PC-9 (cell line): ENCODE results near the gene GSTO2. TPM values are rescaled to one million over a fixed set of nuclear protein-coding genes. Genes with fewer than 3 reads are reported as not detected.

Experiments used
- BruUV-seq: library from RNA; stranded (reverse); fragments of 400-500 nt; replicated peaks from 2 replicates; lab custom pipeline; 2021; lab: Mats Ljungman, UMichigan
- CTCF ChIA-PET: fragments of 300-600 bp; sonication (Branson Sonifier 250); formaldehyde crosslinking; loops from one replicate; lab custom pipeline; 2022; ENCODE audit warnings: antibody characterized with exemption; lab: Charles Lee
- POLR2A ChIA-PET: fragments of 300-600 bp; sonication (Branson Sonifier 250); formaldehyde crosslinking; loops from one replicate; lab custom pipeline; 2022; ENCODE audit warnings: antibody characterized with exemption; ENCODE audit not compliant: unreplicated experiment; lab: Charles Lee
- DNase-seq, 2 experiments: peaks; one replicate each; pipeline versions ENCODE4 v3.0.0 to v3.0.0-alpha.2; 2015 to 2022; ENCODE audit warnings: mixed read lengths in 1 of 2
- H2AFZ ChIP-seq: fragments of 200-600 bp; sonication (generic); 2 replicates; pipeline ENCODE4 v1.8.1; 2017; ENCODE audit warnings: antibody characterized with exemption
- H3F3A ChIP-seq: fragments of 200-600 bp; sonication (generic); 2 replicates; pipeline ENCODE4 v1.8.1; 2017; ENCODE audit warnings: antibody characterized with exemption, mild to moderate bottlenecking, low read depth; ENCODE audit not compliant: insufficient read depth
- H3K27ac ChIP-seq: fragments of 200-600 bp; sonication (generic); 2 replicates; pipeline ENCODE4 v1.6.1; 2016; ENCODE audit warnings: mixed run types
- H3K27me3 ChIP-seq: fragments of 200-600 bp; sonication (generic); 2 replicates; pipeline ENCODE4 v1.6.1; 2016; ENCODE audit warnings: low read depth, mixed run types; ENCODE audit not compliant: insufficient read depth
- H3K36me3 ChIP-seq: fragments of 200-600 bp; sonication (generic); 2 replicates; pipeline ENCODE4 v1.6.1; 2016; ENCODE audit warnings: low read depth, mixed run types
- H3K4me1 ChIP-seq: fragments of 200-600 bp; sonication (generic); replicated peaks from 2 replicates; pipeline ENCODE4 v1.6.1; 2016; ENCODE audit warnings: mixed run types; ENCODE audit not compliant: insufficient read depth
- H3K4me2 ChIP-seq: fragments of 200-600 bp; sonication (generic); 2 replicates; pipeline ENCODE4 v1.6.1; 2017; ENCODE audit warnings: mixed run types
- H3K4me3 ChIP-seq: fragments of 200-600 bp; sonication (generic); 2 replicates; pipeline ENCODE4 v1.6.1; 2016; ENCODE audit warnings: mixed run types
- H3K79me2 ChIP-seq: fragments of 200-600 bp; sonication (generic); 2 replicates; pipeline ENCODE4 v1.6.1; 2017; ENCODE audit warnings: low read depth, mixed run types
- H3K9me2 ChIP-seq: fragments of 200-600 bp; sonication (generic); 2 replicates; pipeline ENCODE4 v1.8.1; 2017; ENCODE audit warnings: mild to moderate bottlenecking; ENCODE audit not compliant: insufficient read depth
- H3K9me3 ChIP-seq: fragments of 200-600 bp; sonication (generic); 2 replicates; pipeline ENCODE4 v1.8.1; 2016; ENCODE audit warnings: low read depth; ENCODE audit not compliant: insufficient read depth
- H4K20me1 ChIP-seq: fragments of 200-600 bp; sonication (generic); 2 replicates; pipeline ENCODE4 v1.8.1; 2017; ENCODE audit not compliant: insufficient read depth
- EZH2 ChIP-seq: fragments of 200-600 bp; sonication (generic); IDR thresholded peaks from 2 replicates; pipeline ENCODE4 v1.8.0; 2017; ENCODE audit warnings: antibody characterized with exemption, low read depth
- intact Hi-C: fragments of 100-400 bp; cut with micrococcal nuclease; formaldehyde crosslinking; loops from one replicate; pipeline ENCODE4 v1.10.0; 2022; ENCODE audit not compliant: unreplicated experiment
- total RNA-seq: library from RNA; stranded (reverse); gene quantifications from 2 replicates; pipeline ENCODE4 v1.2.3, GENCODE V29; 2021
- TF ChIP-seq, protein P1 (sequence below): fragments of 200-600 bp; sonication (generic); conservative IDR thresholded peaks from 2 replicates; pipeline ENCODE4 v1.6.1; 2017; ENCODE audit warnings: mixed run types, antibody characterized with exemption, mild to moderate bottlenecking, moderate library complexity

Gene GSTO2
- total RNA-seq, 1 experiment from 2014 or later = 3.3 TPM

DNA sequence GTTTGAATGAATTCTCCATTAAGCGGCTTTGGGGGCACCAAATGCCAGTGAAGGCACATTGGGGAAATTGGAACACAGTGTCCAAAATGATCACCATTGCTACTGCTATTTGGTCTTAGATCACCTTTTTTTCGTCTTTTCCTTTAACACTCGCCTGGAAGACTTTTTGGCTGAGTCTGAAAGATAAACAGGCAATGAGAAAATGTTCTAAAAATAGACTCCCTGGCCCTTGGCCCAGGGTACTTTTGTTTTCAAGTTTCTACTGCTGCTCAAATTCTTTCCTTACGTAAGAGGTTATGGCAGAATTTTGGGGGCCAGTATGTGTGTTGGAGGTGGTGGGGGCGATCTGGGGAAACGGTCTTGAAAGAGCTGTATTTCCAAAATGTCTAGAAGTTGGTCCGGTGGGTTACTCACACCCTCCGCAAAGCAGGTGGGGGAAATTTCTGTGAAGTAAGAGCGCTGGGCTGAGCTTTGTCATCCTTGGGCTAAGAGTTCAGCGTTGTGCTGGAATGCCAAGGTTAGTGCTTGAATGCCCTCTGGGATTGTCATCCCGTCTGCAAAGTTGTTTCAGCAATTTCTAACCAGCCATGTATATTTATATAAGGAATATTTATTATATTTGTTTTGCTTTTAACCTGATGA lies 70.6 kb downstream of the GSTO2 start:
- CTCF ChIA-PET = no interaction called here
- no peaks in the 10 kb centered on the region for H3K27me3 ChIP-seq
- H3F3A ChIP-seq = peaks cover 33% of the 10 kb centered on the region
- H2AFZ ChIP-seq = peak overlapping the region; percentile 90
- intact Hi-C loops = loop anchor here (10.0 kb wide), 1 partner anchor 445 kb away; no protein-coding TSS in a partner anchor
- POLR2A ChIA-PET = no interaction called here
- peaks cover 35% of the 10 kb centered on the region for H3K79me2 ChIP-seq
- H3K9me2 ChIP-seq = no peaks in the 10 kb centered on the region
- H4K20me1 ChIP-seq = no peaks in the 10 kb centered on the region; the same call in 1 of the 2 replicates
- TF ChIP-seq, protein P1, sequence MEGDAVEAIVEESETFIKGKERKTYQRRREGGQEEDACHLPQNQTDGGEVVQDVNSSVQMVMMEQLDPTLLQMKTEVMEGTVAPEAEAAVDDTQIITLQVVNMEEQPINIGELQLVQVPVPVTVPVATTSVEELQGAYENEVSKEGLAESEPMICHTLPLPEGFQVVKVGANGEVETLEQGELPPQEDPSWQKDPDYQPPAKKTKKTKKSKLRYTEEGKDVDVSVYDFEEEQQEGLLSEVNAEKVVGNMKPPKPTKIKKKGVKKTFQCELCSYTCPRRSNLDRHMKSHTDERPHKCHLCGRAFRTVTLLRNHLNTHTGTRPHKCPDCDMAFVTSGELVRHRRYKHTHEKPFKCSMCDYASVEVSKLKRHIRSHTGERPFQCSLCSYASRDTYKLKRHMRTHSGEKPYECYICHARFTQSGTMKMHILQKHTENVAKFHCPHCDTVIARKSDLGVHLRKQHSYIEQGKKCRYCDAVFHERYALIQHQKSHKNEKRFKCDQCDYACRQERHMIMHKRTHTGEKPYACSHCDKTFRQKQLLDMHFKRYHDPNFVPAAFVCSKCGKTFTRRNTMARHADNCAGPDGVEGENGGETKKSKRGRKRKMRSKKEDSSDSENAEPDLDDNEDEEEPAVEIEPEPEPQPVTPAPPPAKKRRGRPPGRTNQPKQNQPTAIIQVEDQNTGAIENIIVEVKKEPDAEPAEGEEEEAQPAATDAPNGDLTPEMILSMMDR = no peak
- TF ChIP-seq EZH2 = no peak
- H3K36me3 ChIP-seq = no peaks in the 10 kb centered on the region
- H3K9me3 ChIP-seq = no peaks in the 10 kb centered on the region
- peak overlapping the region; percentile 94 for H3K27ac ChIP-seq
- peak overlapping the region; percentile 92 for H3K4me2 ChIP-seq
- H3K4me1 ChIP-seq = peaks cover 38% of the 10 kb centered on the region
- peak in 1 of 2 experiments; percentile 79 for DNase-seq
- no TSS peak for BruUV-seq
- peak overlapping the region; percentile 92 for H3K4me3 ChIP-seq

GRCh38 chr10:104340111-104340526 lies 71.1 kb downstream of the GSTO2 start:
- H3K4me3 ChIP-seq = peak overlapping the region; percentile 92; the same call in 1 of the 2 replicates
- BruUV-seq = no TSS peak

DNA sequence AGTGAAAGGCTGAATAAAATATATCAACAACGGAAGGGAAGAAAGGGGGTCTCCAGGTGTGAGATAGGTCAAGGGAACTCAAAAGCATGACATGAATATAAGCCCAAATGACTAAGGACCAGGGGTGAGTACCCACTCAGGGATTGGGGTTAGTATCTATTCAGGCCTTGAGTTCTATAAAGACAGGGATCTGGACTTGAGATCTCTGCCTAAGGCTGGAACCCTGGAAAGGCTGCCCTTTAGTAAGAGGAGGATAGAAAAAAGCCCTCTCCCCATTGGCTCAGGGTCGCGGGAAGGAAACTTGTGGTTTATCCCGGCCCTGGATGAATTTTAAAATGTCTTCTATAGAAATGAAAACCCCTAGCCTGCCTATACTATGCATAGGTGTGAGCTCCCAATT lies 71.7 kb downstream of the GSTO2 start:
- Histone ChIP-seq H3K79me2 (peaks cover 26% of the 10 kb centered on the region), H2AFZ (no peak overlapping the region), H3K36me3 (no peaks in the 10 kb centered on the region), H3K27ac (peak overlapping the region; percentile 94; the same call in 1 of the 2 replicates), H3K9me3 (no peaks in the 10 kb centered on the region), H3K4me1 (peaks cover 28% of the 10 kb centered on the region), H3K4me3 (no peak overlapping the region), H3K27me3 (no peaks in the 10 kb centered on the region), H3F3A (peaks cover 23% of the 10 kb centered on the region), H4K20me1 (no peaks in the 10 kb centered on the region; the same call in 1 of the 2 replicates), H3K4me2 (peak overlapping the region; percentile 92; the same call in 1 of the 2 replicates), H3K9me2 (no peaks in the 10 kb centered on the region)
- TF ChIP-seq, protein P1 = no peak
- no peak for TF ChIP-seq EZH2
- no peak for DNase-seq
- ChIA-PET CTCF (interaction anchor here (0.6 kb wide), 1 partner anchor 453 kb away, joined by 3 read pairs; no protein-coding TSS in a partner anchor), POLR2A (interaction anchor here (0.6 kb wide), 1 partner anchor 61 kb away, joined by 5 read pairs; no protein-coding TSS in a partner anchor)
- intact Hi-C loops = no loop called here
- no TSS peak for BruUV-seq

More at GRCh38 chr10:104340111-104340526, 71.1 kb downstream of the GSTO2 start:
- Histone ChIP-seq H3K9me3 (no peaks in the 10 kb centered on the region), H2AFZ (no peak overlapping the region), H4K20me1 (no peaks in the 10 kb centered on the region; the same call in 1 of the 2 replicates), H3K4me1 (peaks cover 33% of the 10 kb centered on the region), H3K27ac (peak overlapping the region; percentile 94; the same call in 1 of the 2 replicates), H3F3A (peaks cover 28% of the 10 kb centered on the region), H3K9me2 (no peaks in the 10 kb centered on the region), H3K79me2 (peaks cover 31% of the 10 kb centered on the region), H3K27me3 (no peaks in the 10 kb centered on the region), H3K36me3 (no peaks in the 10 kb centered on the region), H3K4me2 (peak overlapping the region; percentile 92)
- POLR2A ChIA-PET = no interaction called here
- no peak for DNase-seq
- CTCF ChIA-PET = no interaction called here
- intact Hi-C loops = no loop called here
- TF ChIP-seq, protein P1 = no peak
- no peak for TF ChIP-seq EZH2
